Type B pancreatic cell (in vitro differentiated cells): ENCODE results near the gene MTMR3. TPM values are rescaled to one million over a fixed set of nuclear protein-coding genes. Genes with fewer than 3 reads are reported as not detected.

Experiments
- DNase-seq: peaks from one replicate; pipeline ENCODE4 v3.0.0; 2021; ENCODE audit warnings: mixed read lengths; ENCODE audit not compliant: unreplicated experiment; ENCODE audit errors: extremely low spot score
- H3K27ac Mint-ChIP-seq: 2 replicates; pipeline ENCODE4 v1.8.0; 2021; ENCODE audit warnings: mild to moderate bottlenecking, mixed read lengths
- H3K27me3 Mint-ChIP-seq: 2 replicates; pipeline ENCODE4 v1.8.0; 2021; ENCODE audit warnings: mixed read lengths
- H3K36me3 Mint-ChIP-seq: 2 replicates; pipeline ENCODE4 v1.8.0; 2021; ENCODE audit warnings: mixed read lengths
- H3K4me1 Mint-ChIP-seq: one replicate; pipeline ENCODE4 v1.8.0; 2021; ENCODE audit warnings: mixed read lengths; ENCODE audit not compliant: unreplicated experiment
- H3K4me3 Mint-ChIP-seq: 2 replicates; pipeline ENCODE4 v1.8.0; 2021; ENCODE audit warnings: mild to moderate bottlenecking, mixed read lengths
- H3K9me3 Mint-ChIP-seq: 2 replicates; pipeline ENCODE4 v1.8.0; 2021; ENCODE audit warnings: mixed read lengths
- total RNA-seq: library from RNA; stranded (reverse); gene quantifications from 2 replicates; pipeline ENCODE4 v1.2.1, GENCODE V29; 2021; ENCODE audit warnings: low replicate concordance
- TF ChIP-seq, protein P1 (sequence below): fragments of 200-600 bp; sonication (generic); conservative IDR thresholded peaks from 2 replicates; pipeline ENCODE4 v1.5.0; 2021; ENCODE audit warnings: antibody characterized with exemption, mild to moderate bottlenecking

The MTMR3 gene
- total RNA-seq, 1 donor from 2014 or later: 54.3 TPM

- TF ChIP-seq, protein P1, sequence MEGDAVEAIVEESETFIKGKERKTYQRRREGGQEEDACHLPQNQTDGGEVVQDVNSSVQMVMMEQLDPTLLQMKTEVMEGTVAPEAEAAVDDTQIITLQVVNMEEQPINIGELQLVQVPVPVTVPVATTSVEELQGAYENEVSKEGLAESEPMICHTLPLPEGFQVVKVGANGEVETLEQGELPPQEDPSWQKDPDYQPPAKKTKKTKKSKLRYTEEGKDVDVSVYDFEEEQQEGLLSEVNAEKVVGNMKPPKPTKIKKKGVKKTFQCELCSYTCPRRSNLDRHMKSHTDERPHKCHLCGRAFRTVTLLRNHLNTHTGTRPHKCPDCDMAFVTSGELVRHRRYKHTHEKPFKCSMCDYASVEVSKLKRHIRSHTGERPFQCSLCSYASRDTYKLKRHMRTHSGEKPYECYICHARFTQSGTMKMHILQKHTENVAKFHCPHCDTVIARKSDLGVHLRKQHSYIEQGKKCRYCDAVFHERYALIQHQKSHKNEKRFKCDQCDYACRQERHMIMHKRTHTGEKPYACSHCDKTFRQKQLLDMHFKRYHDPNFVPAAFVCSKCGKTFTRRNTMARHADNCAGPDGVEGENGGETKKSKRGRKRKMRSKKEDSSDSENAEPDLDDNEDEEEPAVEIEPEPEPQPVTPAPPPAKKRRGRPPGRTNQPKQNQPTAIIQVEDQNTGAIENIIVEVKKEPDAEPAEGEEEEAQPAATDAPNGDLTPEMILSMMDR: no peak
- Mint-ChIP-seq H3K4me3 (no peak overlapping the region), H3K9me3 (no peaks in the 10 kb centered on the region), H3K36me3 (peaks cover 11% of the 10 kb centered on the region), H3K4me1 (peaks cover 29% of the 10 kb centered on the region), H3K27ac (no peak overlapping the region), H3K27me3 (no peaks in the 10 kb centered on the region)
- no peak for DNase-seq
These were observed 148.4 kb downstream of the MTMR3 start for GRCh38 chr22:30031328-30031727.

GRCh38 chr22:30031764-30032455, 148.9 kb downstream of the MTMR3 start:
- Mint-ChIP-seq H3K4me3 (no peak overlapping the region), H3K36me3 (peaks cover 9% of the 10 kb centered on the region), H3K27ac (peak overlapping the region; percentile 58)

GRCh38 chr22:30033137-30033536, 150.2 kb downstream of the MTMR3 start:
- Mint-ChIP-seq H3K36me3 (peaks cover 2% of the 10 kb centered on the region), H3K4me3 (no peak overlapping the region), H3K4me1 (peaks cover 34% of the 10 kb centered on the region), H3K9me3 (no peaks in the 10 kb centered on the region), H3K27me3 (no peaks in the 10 kb centered on the region), H3K27ac (no peak overlapping the region)
- no peak for DNase-seq
- TF ChIP-seq, protein P1: no peak

More at GRCh38 chr22:30031764-30032455, 148.9 kb downstream of the MTMR3 start:
- Mint-ChIP-seq H3K27me3 (no peaks in the 10 kb centered on the region), H3K4me1 (peaks cover 30% of the 10 kb centered on the region), H3K9me3 (no peaks in the 10 kb centered on the region)
- no peak for DNase-seq
- TF ChIP-seq, protein P1: no peak

DNA sequence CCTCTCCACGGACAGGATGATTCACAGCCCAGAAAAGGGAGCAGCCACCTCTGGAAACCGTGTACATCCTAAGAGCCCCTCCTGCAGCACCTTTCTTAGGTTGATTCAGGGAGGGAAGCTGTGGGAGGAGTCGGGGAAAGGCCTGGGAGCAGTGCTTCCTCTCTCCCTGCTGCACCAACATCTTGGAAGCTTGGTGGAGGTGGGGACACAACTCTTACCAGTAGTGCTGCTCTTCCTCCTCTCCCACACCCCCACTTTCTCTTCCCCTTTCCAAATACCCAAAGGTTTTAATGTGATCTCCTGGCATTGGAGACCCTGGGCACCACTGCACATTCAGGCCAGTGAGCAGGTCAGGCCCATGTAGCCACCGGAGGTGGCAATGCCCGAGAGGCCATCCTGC, 150.9 kb downstream of the MTMR3 start:
- Mint-ChIP-seq H3K4me3 (no peak overlapping the region), H3K27ac (no peak overlapping the region), H3K4me1 (peaks cover 41% of the 10 kb centered on the region), H3K27me3 (no peaks in the 10 kb centered on the region), H3K9me3 (no peaks in the 10 kb centered on the region), H3K36me3 (no peaks in the 10 kb centered on the region)
- TF ChIP-seq, protein P1: no peak
- DNase-seq: no peak

DNA sequence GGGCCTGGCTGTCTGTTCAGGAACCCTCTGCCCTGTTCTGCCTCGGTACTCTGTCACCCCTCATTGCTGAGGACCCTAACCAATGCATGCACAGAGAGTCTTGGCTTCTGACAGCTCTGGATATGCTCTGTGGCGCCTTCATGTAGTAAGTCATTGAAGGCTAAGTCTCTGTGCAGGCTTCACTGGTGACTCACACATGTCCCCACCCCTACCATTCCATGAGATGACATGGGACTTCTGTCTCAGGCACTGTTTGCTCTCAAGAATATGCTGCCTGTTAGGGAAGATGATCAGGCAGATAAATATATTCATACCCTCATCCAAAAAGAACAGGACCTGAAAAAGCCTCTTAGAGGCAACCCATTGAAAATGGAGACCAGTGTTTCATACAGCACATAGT, 153.7 kb downstream of the MTMR3 start:
- Mint-ChIP-seq H3K27me3 (no peaks in the 10 kb centered on the region), H3K27ac (peak overlapping the region; percentile 56), H3K4me1 (peaks cover 33% of the 10 kb centered on the region), H3K36me3 (peaks cover 1% of the 10 kb centered on the region), H3K4me3 (no peak overlapping the region), H3K9me3 (no peaks in the 10 kb centered on the region)
- TF ChIP-seq, protein P1: no peak
- no peak for DNase-seq
